ENCODE results near the gene NLK.

Gene NLK

GRCh38 chr17:28043741-28044140 lies 1.3 kb downstream of the NLK start:
- H3K4me3 ChIP-seq (ENCODE audit: low read depth, low read length): no peak overlapping the region

DNA sequence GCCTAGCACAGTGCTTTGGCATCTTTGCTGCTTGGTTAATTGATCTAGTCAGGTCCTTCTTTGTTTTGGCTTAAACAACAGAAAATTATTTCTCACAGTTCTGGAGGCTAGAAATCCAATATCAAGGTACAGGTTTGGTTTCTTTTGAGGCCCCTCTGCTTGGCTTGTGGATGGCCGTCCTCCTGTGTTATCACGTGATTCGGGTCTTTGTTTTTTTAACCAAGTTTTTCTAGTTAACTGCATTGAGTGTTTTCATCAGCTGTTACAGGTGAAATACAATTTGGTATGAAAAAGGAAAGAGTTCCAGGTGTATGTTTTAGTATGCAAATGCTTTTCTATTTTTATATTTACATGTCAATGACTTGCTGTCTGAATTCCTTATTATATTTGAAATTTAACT lies 2.8 kb downstream of the NLK start:
- H3K4me3 ChIP-seq (ENCODE audit: low read depth, low read length): no peak overlapping the region
- TF ChIP-seq, protein P1, sequence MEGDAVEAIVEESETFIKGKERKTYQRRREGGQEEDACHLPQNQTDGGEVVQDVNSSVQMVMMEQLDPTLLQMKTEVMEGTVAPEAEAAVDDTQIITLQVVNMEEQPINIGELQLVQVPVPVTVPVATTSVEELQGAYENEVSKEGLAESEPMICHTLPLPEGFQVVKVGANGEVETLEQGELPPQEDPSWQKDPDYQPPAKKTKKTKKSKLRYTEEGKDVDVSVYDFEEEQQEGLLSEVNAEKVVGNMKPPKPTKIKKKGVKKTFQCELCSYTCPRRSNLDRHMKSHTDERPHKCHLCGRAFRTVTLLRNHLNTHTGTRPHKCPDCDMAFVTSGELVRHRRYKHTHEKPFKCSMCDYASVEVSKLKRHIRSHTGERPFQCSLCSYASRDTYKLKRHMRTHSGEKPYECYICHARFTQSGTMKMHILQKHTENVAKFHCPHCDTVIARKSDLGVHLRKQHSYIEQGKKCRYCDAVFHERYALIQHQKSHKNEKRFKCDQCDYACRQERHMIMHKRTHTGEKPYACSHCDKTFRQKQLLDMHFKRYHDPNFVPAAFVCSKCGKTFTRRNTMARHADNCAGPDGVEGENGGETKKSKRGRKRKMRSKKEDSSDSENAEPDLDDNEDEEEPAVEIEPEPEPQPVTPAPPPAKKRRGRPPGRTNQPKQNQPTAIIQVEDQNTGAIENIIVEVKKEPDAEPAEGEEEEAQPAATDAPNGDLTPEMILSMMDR (IDR thresholded peaks at IDR 0.05; ENCODE audit: control insufficient read depth, extremely low read depth, insufficient read depth): no peak
- no peak for DNase-seq (ENCODE audit: low read depth)

More at GRCh38 chr17:28043741-28044140, 1.3 kb downstream of the NLK start:
- TF ChIP-seq, protein P1 (IDR thresholded peaks at IDR 0.05; ENCODE audit: control insufficient read depth, extremely low read depth, insufficient read depth): no peak
- no peak for DNase-seq (ENCODE audit: low read depth)

GRCh38 chr17:28046034-28046825 lies 3.8 kb downstream of the NLK start:
- H3K4me3 ChIP-seq (ENCODE audit: low read depth, low read length): no peak overlapping the region
- TF ChIP-seq, protein P1 (IDR thresholded peaks at IDR 0.05; ENCODE audit: control insufficient read depth, extremely low read depth, insufficient read depth): no peak
- DNase-seq (ENCODE audit: low read depth): no peak

- TF ChIP-seq, protein P1 (IDR thresholded peaks at IDR 0.05; ENCODE audit: control insufficient read depth, extremely low read depth, insufficient read depth): no peak
- no peak overlapping the region for H3K4me3 ChIP-seq (ENCODE audit: low read depth, low read length)
- no peak for DNase-seq (ENCODE audit: low read depth)
These were observed 5.3 kb downstream of the NLK start for GRCh38 chr17:28047806-28048205.

DNA sequence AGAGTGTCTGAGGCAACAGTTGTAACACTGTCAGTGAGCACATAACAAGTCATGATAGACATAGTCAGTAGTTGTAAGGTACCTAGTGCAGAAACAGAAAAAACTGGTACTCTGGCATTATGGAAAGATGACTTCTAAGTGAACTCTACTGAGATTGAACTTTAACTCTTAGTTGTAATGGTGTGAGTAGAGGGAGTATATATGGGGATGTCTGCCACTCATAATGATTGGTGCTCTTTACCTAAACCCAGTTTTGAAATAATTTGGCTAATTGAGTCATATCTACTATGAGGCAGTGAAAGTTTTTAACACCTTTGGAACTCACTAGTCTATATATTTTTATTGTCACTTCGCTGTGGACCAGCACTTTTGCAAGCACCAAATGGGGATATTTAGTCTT lies 6.6 kb downstream of the NLK start:
- DNase-seq (ENCODE audit: low read depth): no peak
- TF ChIP-seq, protein P1 (IDR thresholded peaks at IDR 0.05; ENCODE audit: control insufficient read depth, extremely low read depth, insufficient read depth): no peak
- no peak overlapping the region for H3K4me3 ChIP-seq (ENCODE audit: low read depth, low read length)

GRCh38 chr17:28053044-28053670 lies 10.7 kb downstream of the NLK start:
- no peak overlapping the region for H3K4me3 ChIP-seq (ENCODE audit: low read depth, low read length)
- TF ChIP-seq, protein P1 (IDR thresholded peaks at IDR 0.05; ENCODE audit: control insufficient read depth, extremely low read depth, insufficient read depth): no peak
- DNase-seq (ENCODE audit: low read depth): no peak

All from LNCaP clone FGC (cell line).